IMR-90 (cell line): ENCODE measurements around the gene ADAMTS18. TPM values are rescaled to one million over a fixed set of nuclear protein-coding genes. Genes with fewer than 3 reads are reported as not detected.

ENCODE experiments used
- ATAC-seq: fragments of 200-7000 bp; cut with Tn5 transposase; 2 replicates; pipeline ENCODE4 v1.9.1; 2020; ENCODE audit warnings: low read depth, mild to moderate bottlenecking, moderate library complexity
- BruUV-seq: library from RNA; stranded (reverse); fragments of 400-500 nt; replicated peaks from 2 replicates; lab custom pipeline; 2021; lab: Mats Ljungman, UMichigan
- CTCF ChIA-PET: fragments of 300-600 bp; formaldehyde crosslinking; extraction: SDS; loops from one replicate; lab custom pipeline; 2021; ENCODE audit warnings: antibody characterized with exemption; lab: Yijun Ruan, JAX
- POLR2A ChIA-PET: fragments of 300-600 bp; sonication (Branson Sonifier 250); formaldehyde crosslinking; loops from one replicate; lab custom pipeline; 2022; ENCODE audit warnings: antibody characterized with exemption; ENCODE audit not compliant: unreplicated experiment; lab: Charles Lee
- DNase-seq: peaks from one replicate; pipeline ENCODE4 v3.0.0; 2013
- H2AFZ ChIP-seq: replicated peaks from 2 replicates; pipeline ENCODE3; 2013; ENCODE audit warnings: low read length, mild to moderate bottlenecking; ENCODE audit not compliant: poor library complexity
- H2AK5ac ChIP-seq: 2 replicates; pipeline ENCODE4 v1.6.1; 2013; ENCODE audit warnings: low read depth, low read length, inconsistent platforms
- H2AK9ac ChIP-seq: replicated peaks from 2 replicates; pipeline ENCODE3; 2013; ENCODE audit warnings: mild to moderate bottlenecking, low read depth, low read length, moderate library complexity; ENCODE audit not compliant: poor library complexity
- H2BK120ac ChIP-seq: 2 replicates; pipeline ENCODE4 v1.6.1; 2013; ENCODE audit warnings: low read depth, low read length, inconsistent platforms
- H2BK15ac ChIP-seq: 3 replicates; pipeline ENCODE4 v1.6.1; 2013; ENCODE audit warnings: low read depth, low read length, inconsistent platforms
- H2BK20ac ChIP-seq: 2 replicates; pipeline ENCODE4 v1.6.1; 2013; ENCODE audit warnings: low read depth, mild to moderate bottlenecking, inconsistent platforms, low read length, moderate library complexity
- H2BK5ac ChIP-seq: 2 replicates; pipeline ENCODE4 v1.6.1; 2013; ENCODE audit warnings: mild to moderate bottlenecking, low read depth, low read length, inconsistent platforms; ENCODE audit not compliant: poor library complexity, severe bottlenecking
- H3K14ac ChIP-seq: replicated peaks from 2 replicates; pipeline ENCODE4 v1.6.1; 2013; ENCODE audit warnings: low read depth, low read length, inconsistent platforms
- H3K18ac ChIP-seq: 2 replicates; pipeline ENCODE4 v1.6.1; 2013; ENCODE audit warnings: low read depth, low read length, control low read depth
- H3K23ac ChIP-seq: 2 replicates; pipeline ENCODE4 v1.6.1; 2013; ENCODE audit warnings: low read depth, low read length, inconsistent platforms
- H3K27ac ChIP-seq: 2 replicates; pipeline ENCODE4 v1.5.1; 2013; ENCODE audit warnings: mild to moderate bottlenecking, control low read depth, low read length; ENCODE audit not compliant: insufficient read depth
- H3K27me3 ChIP-seq: 2 replicates; pipeline ENCODE4 v1.6.1; 2013; ENCODE audit warnings: low read length; ENCODE audit not compliant: control insufficient read depth, insufficient read depth
- H3K36me3 ChIP-seq: 2 replicates; pipeline ENCODE4 v1.6.1; 2013; ENCODE audit warnings: low read length, mixed read lengths; ENCODE audit not compliant: control insufficient read depth, insufficient read depth
- H3K4ac ChIP-seq: 2 replicates; pipeline ENCODE4 v1.6.1; 2013; ENCODE audit warnings: low read depth, low read length, inconsistent platforms
- H3K4me1 ChIP-seq: 2 replicates; pipeline ENCODE4 v1.6.1; 2013; ENCODE audit warnings: low read length, mixed read lengths; ENCODE audit not compliant: control insufficient read depth, insufficient read depth
- H3K4me2 ChIP-seq: 2 replicates; pipeline ENCODE4 v1.6.1; 2013; ENCODE audit warnings: low read depth, mild to moderate bottlenecking, control low read depth, low read length, moderate library complexity
- H3K4me3 ChIP-seq: 2 replicates; pipeline ENCODE4 v1.5.1; 2013; ENCODE audit warnings: low read depth, mild to moderate bottlenecking, control low read depth, low read length, moderate library complexity; ENCODE audit not compliant: insufficient read depth
- H3K56ac ChIP-seq: 2 replicates; pipeline ENCODE4 v1.6.1; 2013; ENCODE audit warnings: low read length, inconsistent platforms; ENCODE audit not compliant: insufficient read depth; ENCODE audit errors: extremely low read depth
- H3K79me1 ChIP-seq, 2 experiments: 2 replicates each; pipeline ENCODE4 v1.6.1; 2013; ENCODE audit warnings: low read length in 2 of 2, inconsistent platforms in 1 of 2, low read depth in 1 of 2
- H3K9ac ChIP-seq: 2 replicates; pipeline ENCODE4 v1.6.1; 2013; ENCODE audit warnings: low read depth, low read length, control low read depth
- H3K9me1 ChIP-seq: 2 replicates; pipeline ENCODE4 v1.6.1; 2013; ENCODE audit warnings: low read length, inconsistent platforms; ENCODE audit not compliant: insufficient read depth
- H3K9me3 ChIP-seq: 2 replicates; pipeline ENCODE4 v1.6.1; 2013; ENCODE audit warnings: low read length; ENCODE audit not compliant: control insufficient read depth, insufficient read depth
- H4K20me1 ChIP-seq: 2 replicates; pipeline ENCODE4 v1.6.1; 2013; ENCODE audit warnings: low read length, inconsistent platforms; ENCODE audit not compliant: insufficient read depth
- H4K5ac ChIP-seq: 2 replicates; pipeline ENCODE4 v1.6.1; 2013; ENCODE audit warnings: mild to moderate bottlenecking, low read depth, low read length, control low read depth
- H4K8ac ChIP-seq, 2 experiments: 2 replicates each; pipeline ENCODE4 v1.6.1; 2013; ENCODE audit warnings: low read depth in 2 of 2, low read length in 2 of 2, control low read depth in 1 of 2, inconsistent platforms in 1 of 2
- H4K91ac ChIP-seq: 2 replicates; pipeline ENCODE4 v1.6.1; 2013; ENCODE audit warnings: low read depth, low read length, inconsistent platforms; ENCODE audit not compliant: insufficient read depth
- CHD1 ChIP-seq: IDR thresholded peaks from 2 replicates; pipeline ENCODE4 v1.6.1; 2012; ENCODE audit warnings: low read depth, low read length, improper control_type of control experiment
- MAFK ChIP-seq: IDR thresholded peaks from 2 replicates; pipeline ENCODE4 v1.6.1; 2012; ENCODE audit warnings: low read depth, low read length, improper control_type of control experiment
- MAZ ChIP-seq: IDR thresholded peaks from 2 replicates; pipeline ENCODE4 v1.6.1; 2012; ENCODE audit warnings: low read depth, mild to moderate bottlenecking, low read length, improper control_type of control experiment, moderate library complexity, borderline replicate concordance
- POLR2A ChIP-seq: IDR thresholded peaks from 2 replicates; pipeline ENCODE4 v1.6.1; 2012; ENCODE audit warnings: mild to moderate bottlenecking, low read depth, low read length
- USF2 ChIP-seq: fragments of 150-350 bp; IDR thresholded peaks from 2 replicates; pipeline ENCODE4 v1.6.1; 2017; ENCODE audit warnings: mild to moderate bottlenecking, antibody characterized with exemption, low read length, low read depth
- WGBS, 2 experiments: methylation state at CpG; one replicate each; pipeline versions ENCODE4 v1.1.5 to v1.1.7; 2013; ENCODE audit warnings: missing lambda C conversion rate in 2 of 2; ENCODE audit not compliant: insufficient read length in 1 of 2; ENCODE audit errors: extremely low coverage in 2 of 2; 5-methylcytosine and 5-hydroxymethylcytosine counted together
- dilution Hi-C: fragments of 300-500 bp; cut with HindIII; formaldehyde crosslinking; loops from one replicate; pipeline ENCODE4 v1.14.3; 2018; ENCODE audit warnings: low sequenced_read_pairs; ENCODE audit not compliant: unreplicated experiment
- in situ Hi-C: fragments of 300-500 bp; cut with MboI; formaldehyde crosslinking; loops from 3 replicates; pipeline ENCODE4 v1.14.3; 2019; ENCODE audit warnings: low sequenced_read_pairs, inconsistent platforms, mixed read lengths
- intact Hi-C: fragments of 100-400 bp; cut with micrococcal nuclease; formaldehyde crosslinking; loops from 2 replicates; pipeline ENCODE4 v1.10.0; 2022
- polyA plus RNA-seq, 3 experiments: library from polyadenylated mRNA; depleted of rRNA; stranded (reverse); fragments of >200 nt; gene quantifications; 2 replicates each; pipeline ENCODE4 v1.2.3, GENCODE V29; 2012; ENCODE audit warnings: low replicate concordance in 1 of 3
- total RNA-seq: library from RNA; depleted of rRNA; stranded (reverse); fragments of >200 nt; gene quantifications from 2 replicates; pipeline ENCODE4 v1.2.3, GENCODE V29; 2012

The ADAMTS18 gene
- total and polyA plus RNA-seq, 2 of the 4 experiments (the other 2 are of a cell fraction): not detected

- in situ Hi-C loops: no loop called here
- no peak for TF ChIP-seq USF2
- no peak for TF ChIP-seq MAFK
- TF ChIP-seq POLR2A: no peak
- TF ChIP-seq MAZ: no peak
- no peak for TF ChIP-seq CHD1
- no peak overlapping the region for H4K5ac ChIP-seq
- H3K9ac ChIP-seq: no peak overlapping the region
- WGBS, 2 experiments: no CpG with 5 or more reads among the region's 4 CpGs
- H2AK9ac ChIP-seq: no peak overlapping the region
- H3K4me1 ChIP-seq: no peaks in the 10 kb centered on the region
- no peak overlapping the region for H3K56ac ChIP-seq
- intact Hi-C loops: no loop called here
- H4K91ac ChIP-seq: no peak overlapping the region
- CTCF ChIA-PET: no interaction called here
- BruUV-seq: no TSS peak
- H3K23ac ChIP-seq: no peak overlapping the region
- dilution Hi-C loops: no loop called here
- no peaks in the 10 kb centered on the region for H3K79me1 ChIP-seq
- no peaks in the 10 kb centered on the region for H4K20me1 ChIP-seq
- no peak overlapping the region for H2BK120ac ChIP-seq
- no peak overlapping the region for H2BK5ac ChIP-seq
- H4K8ac ChIP-seq: no peak overlapping the region
- no peak overlapping the region for H2BK15ac ChIP-seq
- H2AFZ ChIP-seq: no peak overlapping the region
- ATAC-seq (no peak), DNase-seq (no peak)
- POLR2A ChIA-PET: no interaction called here
- H3K4me3 ChIP-seq: no peak overlapping the region
- H3K4ac ChIP-seq: no peak overlapping the region
- no peak overlapping the region for H3K4me2 ChIP-seq
- H2AK5ac ChIP-seq: no peak overlapping the region
- no peak overlapping the region for H2BK20ac ChIP-seq
- no peaks in the 10 kb centered on the region for H3K36me3 ChIP-seq
- H3K9me1 ChIP-seq: no peaks in the 10 kb centered on the region
- no peaks in the 10 kb centered on the region for H3K27me3 ChIP-seq
- no peaks in the 10 kb centered on the region for H3K9me3 ChIP-seq
- H3K14ac ChIP-seq: no peak overlapping the region
- no peak overlapping the region for H3K18ac ChIP-seq
- no peak overlapping the region for H3K27ac ChIP-seq
Observed at GRCh38 chr16:77398495-77398894, 36.3 kb downstream of the ADAMTS18 start.
